SJCRH30 (cell line): ENCODE data around the gene UTS2. TPM values are rescaled to one million over a fixed set of nuclear protein-coding genes. Genes with fewer than 3 reads are reported as not detected.

Experiments
- DNase-seq, 2 experiments: peaks; one replicate each; pipeline ENCODE4 v3.0.0-alpha.2; 2015 to 2020
- H3K27ac ChIP-seq: fragments of 250-450 bp; sonication (Bioruptor Pico); 2 replicates; pipeline ENCODE4 v1.5.1; 2020; ENCODE audit warnings: mild to moderate bottlenecking, moderate library complexity
- H3K27me3 ChIP-seq: fragments of 250-450 bp; sonication (Bioruptor Pico); 2 replicates; pipeline ENCODE4 v1.5.1; 2020; ENCODE audit warnings: mild to moderate bottlenecking, moderate library complexity
- H3K36me3 ChIP-seq: fragments of 250-450 bp; sonication (Bioruptor Pico); 2 replicates; pipeline ENCODE4 v1.5.1; 2020; ENCODE audit warnings: mild to moderate bottlenecking, moderate library complexity
- H3K4me1 ChIP-seq: fragments of 250-450 bp; sonication (Bioruptor Pico); 2 replicates; pipeline ENCODE4 v1.5.1; 2020; ENCODE audit warnings: mild to moderate bottlenecking, moderate library complexity
- H3K4me3 ChIP-seq: fragments of 250-450 bp; sonication (Bioruptor Pico); 2 replicates; pipeline ENCODE4 v1.5.1; 2020; ENCODE audit warnings: mild to moderate bottlenecking, moderate library complexity
- H3K9me3 ChIP-seq: fragments of 250-450 bp; sonication (Bioruptor Pico); replicated peaks from 2 replicates; pipeline ENCODE4 v1.5.1; 2020; ENCODE audit warnings: mild to moderate bottlenecking, moderate library complexity
- total RNA-seq: library from RNA; depleted of rRNA; stranded (reverse); fragments of >200 nt; shearing (Covaris generic); gene quantifications from 2 replicates; pipeline ENCODE4 v1.2.3, GENCODE V29; 2014; rRNA removed

UTS2 gene, protein sequence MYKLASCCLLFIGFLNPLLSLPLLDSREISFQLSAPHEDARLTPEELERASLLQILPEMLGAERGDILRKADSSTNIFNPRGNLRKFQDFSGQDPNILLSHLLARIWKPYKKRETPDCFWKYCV
- total RNA-seq: not detected in 2 replicates

DNA sequence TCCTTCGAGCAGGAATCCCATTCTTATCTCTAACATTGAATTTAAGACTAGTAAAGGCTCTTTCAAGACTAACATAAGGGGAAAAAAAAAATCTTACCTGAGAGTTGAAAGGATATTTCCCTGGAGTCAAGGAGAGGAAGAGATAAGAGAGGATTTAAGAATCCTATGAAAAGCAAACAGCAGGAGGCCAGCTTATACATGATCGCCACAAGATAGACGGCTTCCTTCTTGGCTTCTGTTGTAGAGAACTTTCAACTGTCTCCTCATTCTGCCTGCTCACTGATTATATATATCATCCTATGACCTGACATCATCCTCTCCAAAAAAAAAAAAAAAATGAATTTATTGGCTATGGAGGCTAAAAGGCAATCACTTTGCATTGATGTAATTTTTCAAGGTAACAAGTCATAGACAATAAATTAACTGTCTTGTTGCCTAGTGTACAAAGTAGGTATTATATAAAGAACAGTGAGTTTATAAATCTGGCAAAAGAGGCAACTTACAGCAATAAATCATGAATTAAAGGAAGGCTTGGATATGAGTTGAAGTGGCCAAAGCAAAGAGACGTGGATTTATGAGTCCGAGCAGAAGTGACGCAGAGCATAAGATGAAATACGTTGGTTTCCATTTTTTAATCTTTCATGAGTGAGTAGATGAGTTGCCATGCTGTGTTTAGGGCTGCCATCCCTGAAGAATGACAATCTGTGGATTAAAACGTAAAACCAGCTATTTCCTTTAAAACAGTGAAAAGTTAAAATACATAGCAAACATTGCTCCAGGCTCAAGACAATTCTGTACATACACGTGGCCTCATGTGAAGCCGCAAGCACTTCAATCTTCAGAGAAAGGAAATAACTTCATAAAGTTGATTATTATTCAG is at the start of gene UTS2:
TSS of gene UTS2 (minus strand) at position 262 of the 880 bp plus-strand sequence. CDS start at position 200, 62 bp downstream.
- Histone ChIP-seq H3K4me3 (no peak within 1 kb of the TSS), H3K27me3 (0 out of 2 replicates have a peak, but pooled peaks cover 3% of the 10 kb centered on the region), H3K27ac (no peak within 1 kb of the TSS), H3K4me1 (no peaks in the 10 kb centered on the region), H3K36me3 (no peaks in the 10 kb centered on the region), H3K9me3 (no peaks in the 10 kb centered on the region; the same call in 1 of the 2 replicates)
- no peak for DNase-seq

DNA sequence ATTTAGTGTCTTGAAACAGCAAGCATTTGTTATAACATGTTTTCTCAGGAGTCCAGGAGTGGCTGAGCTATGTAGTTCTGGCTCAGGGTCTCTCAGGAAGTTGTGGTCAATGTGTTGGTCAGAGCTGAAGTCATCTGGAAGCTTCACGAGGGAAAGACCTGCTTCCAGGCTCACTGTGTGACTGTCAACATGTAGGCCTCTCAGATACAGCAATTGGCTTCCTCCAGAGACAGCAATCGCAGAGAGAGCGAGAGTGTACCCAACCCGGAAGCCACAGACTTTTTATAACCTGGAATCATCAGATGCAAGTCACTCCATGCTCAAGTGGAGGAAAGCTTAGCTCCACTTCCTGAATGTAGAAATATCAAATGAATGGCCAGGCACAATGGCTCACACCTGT is 46.9 kb upstream of the UTS2 start:
- Histone ChIP-seq H3K9me3 (peaks cover 7% of the 10 kb centered on the region; the same call in 1 of the 2 replicates), H3K4me1 (no peaks in the 10 kb centered on the region), H3K27me3 (peaks cover 7% of the 10 kb centered on the region; the same call in 1 of the 2 replicates), H3K36me3 (no peaks in the 10 kb centered on the region), H3K27ac (no peak overlapping the region), H3K4me3 (no peak overlapping the region)
- DNase-seq: no peak

DNA sequence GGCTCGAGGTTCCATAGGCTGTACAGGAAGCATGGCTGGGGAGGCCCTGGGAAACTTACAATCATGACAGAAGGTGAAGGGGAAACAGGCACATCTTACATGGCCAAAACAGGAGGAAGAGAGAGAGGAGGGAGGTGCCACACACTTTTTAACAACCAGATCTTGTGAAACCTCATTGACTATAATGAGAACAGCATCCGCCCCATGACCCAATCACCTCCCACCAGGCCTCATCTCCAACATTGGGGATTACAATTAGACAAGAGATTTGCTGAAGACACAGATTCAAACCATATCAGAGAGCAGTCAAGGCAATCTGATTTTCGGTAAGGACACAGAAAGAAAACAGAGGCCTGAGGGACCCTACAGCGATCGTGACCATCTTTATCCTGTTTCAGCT is 46.1 kb upstream of the UTS2 start:
- Histone ChIP-seq H3K9me3 (peaks cover 7% of the 10 kb centered on the region; the same call in 1 of the 2 replicates), H3K4me1 (no peaks in the 10 kb centered on the region), H3K36me3 (no peaks in the 10 kb centered on the region), H3K4me3 (no peak overlapping the region), H3K27me3 (peaks cover 7% of the 10 kb centered on the region; the same call in 1 of the 2 replicates), H3K27ac (no peak overlapping the region)
- DNase-seq: no peak

DNA sequence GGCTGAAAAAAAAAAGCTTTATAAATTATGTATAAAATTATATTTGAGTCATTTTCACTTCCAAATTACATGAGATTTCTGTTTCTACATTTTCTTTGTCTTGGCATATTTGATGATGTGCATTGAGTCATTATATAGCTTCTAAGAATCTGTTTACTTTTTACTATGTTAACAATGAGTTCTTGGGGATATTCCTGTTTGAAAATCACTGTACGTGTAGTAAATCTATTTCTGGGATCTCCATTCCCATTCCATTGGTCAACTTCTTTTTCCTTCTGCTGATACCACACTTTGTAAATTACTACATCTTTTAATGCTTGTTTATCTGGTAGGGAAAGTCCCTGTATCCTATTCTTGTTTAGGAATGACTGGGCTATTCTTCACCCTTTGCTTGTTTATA is 44.1 kb upstream of the UTS2 start:
- no peak overlapping the region for H3K27ac ChIP-seq
- H3K4me1 ChIP-seq: no peaks in the 10 kb centered on the region
- H3K36me3 ChIP-seq: no peaks in the 10 kb centered on the region
- H3K9me3 ChIP-seq: peaks cover 7% of the 10 kb centered on the region; the same call in 1 of the 2 replicates
- no peaks in the 10 kb centered on the region; the same call in 1 of the 2 replicates for H3K27me3 ChIP-seq
- DNase-seq: no peak
- no peak overlapping the region for H3K4me3 ChIP-seq

DNA sequence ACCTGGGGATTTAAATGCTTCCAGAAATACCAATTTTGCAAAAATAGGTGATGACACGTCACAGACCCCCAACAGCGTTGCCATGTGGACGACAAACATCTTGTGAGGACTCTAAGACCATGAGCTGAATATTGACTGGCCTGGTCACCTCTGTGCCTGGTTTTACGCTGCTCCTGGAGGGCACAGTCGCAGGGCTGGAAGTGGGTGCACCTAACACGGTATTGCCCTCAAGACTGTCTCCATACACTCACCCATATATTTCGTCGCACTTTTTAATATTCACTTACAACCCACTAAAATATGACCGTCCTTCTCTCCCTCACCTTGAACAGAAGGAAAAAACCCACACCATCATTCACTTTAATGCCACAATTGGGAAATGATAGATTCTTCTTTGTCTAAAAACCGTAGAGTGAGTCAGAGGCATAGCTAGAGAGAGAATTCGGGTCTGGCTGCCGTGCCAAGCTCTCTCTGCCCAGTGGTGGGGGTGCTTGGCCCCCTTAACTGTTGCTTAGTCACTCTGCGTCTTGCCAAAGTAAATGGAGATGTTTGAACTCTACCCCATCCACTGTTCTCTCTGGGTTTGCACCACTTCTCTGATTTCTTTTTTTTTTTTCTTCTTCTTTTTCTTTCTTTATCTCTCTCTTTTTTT is 40.8 kb upstream of the UTS2 start:
- H3K36me3 ChIP-seq: no peaks in the 10 kb centered on the region
- H3K4me3 ChIP-seq: no peak overlapping the region
- no peak overlapping the region for H3K27ac ChIP-seq
- H3K27me3 ChIP-seq: no peaks in the 10 kb centered on the region
- no peaks in the 10 kb centered on the region for H3K4me1 ChIP-seq
- peaks cover 10% of the 10 kb centered on the region; the same call in 1 of the 2 replicates for H3K9me3 ChIP-seq
- DNase-seq: no peak

DNA sequence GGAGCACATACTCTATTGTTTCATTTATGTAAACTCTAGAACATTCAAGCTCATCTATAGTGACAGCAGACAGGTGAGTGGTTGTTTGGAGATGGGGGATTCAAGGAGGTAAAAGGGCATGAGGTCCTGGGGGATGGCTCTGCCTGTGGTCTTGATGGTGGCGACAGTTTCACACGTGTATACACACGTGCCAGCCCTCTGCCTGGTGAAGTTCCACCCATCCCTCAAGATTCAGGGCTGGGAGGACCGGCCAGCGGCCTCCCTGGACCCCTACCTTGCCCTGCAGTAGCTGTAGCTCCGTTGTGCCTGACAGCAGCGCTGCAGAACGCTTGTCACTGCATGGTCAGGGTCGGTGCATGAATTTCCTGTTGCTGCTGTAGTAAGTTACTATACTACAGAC is 38.9 kb upstream of the UTS2 start:
- peaks cover 7% of the 10 kb centered on the region; the same call in 1 of the 2 replicates for H3K9me3 ChIP-seq
- H3K27me3 ChIP-seq: 0 out of 2 replicates have a peak, but pooled peaks cover 3% of the 10 kb centered on the region
- H3K36me3 ChIP-seq: no peaks in the 10 kb centered on the region
- H3K4me3 ChIP-seq: no peak overlapping the region
- DNase-seq: no peak
- no peaks in the 10 kb centered on the region for H3K4me1 ChIP-seq
- no peak overlapping the region for H3K27ac ChIP-seq

DNA sequence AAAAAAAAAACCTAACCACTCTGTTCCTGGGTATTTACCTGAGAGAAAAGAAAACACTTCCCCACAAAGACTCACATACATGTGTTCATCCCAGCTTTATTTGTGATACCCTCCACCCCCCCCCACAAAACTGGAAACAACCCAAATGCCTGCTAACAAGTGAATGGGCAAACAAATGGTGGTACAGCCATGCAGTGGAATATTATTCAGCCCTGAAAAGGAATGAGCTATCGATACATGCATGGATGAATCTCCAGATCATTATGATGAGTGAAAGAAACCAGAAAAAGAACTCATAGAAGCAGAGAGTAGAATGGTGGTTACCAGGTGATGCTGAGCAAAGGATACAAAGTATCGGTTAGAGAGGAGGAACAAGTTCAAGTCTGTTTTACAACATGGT is 38.0 kb upstream of the UTS2 start:
- H3K27me3 ChIP-seq: 0 out of 2 replicates have a peak, but pooled peaks cover 3% of the 10 kb centered on the region
- peaks cover 7% of the 10 kb centered on the region; the same call in 1 of the 2 replicates for H3K9me3 ChIP-seq
- no peak overlapping the region for H3K4me3 ChIP-seq
- DNase-seq: no peak
- no peaks in the 10 kb centered on the region for H3K4me1 ChIP-seq
- H3K36me3 ChIP-seq: no peaks in the 10 kb centered on the region
- H3K27ac ChIP-seq: no peak overlapping the region

DNA sequence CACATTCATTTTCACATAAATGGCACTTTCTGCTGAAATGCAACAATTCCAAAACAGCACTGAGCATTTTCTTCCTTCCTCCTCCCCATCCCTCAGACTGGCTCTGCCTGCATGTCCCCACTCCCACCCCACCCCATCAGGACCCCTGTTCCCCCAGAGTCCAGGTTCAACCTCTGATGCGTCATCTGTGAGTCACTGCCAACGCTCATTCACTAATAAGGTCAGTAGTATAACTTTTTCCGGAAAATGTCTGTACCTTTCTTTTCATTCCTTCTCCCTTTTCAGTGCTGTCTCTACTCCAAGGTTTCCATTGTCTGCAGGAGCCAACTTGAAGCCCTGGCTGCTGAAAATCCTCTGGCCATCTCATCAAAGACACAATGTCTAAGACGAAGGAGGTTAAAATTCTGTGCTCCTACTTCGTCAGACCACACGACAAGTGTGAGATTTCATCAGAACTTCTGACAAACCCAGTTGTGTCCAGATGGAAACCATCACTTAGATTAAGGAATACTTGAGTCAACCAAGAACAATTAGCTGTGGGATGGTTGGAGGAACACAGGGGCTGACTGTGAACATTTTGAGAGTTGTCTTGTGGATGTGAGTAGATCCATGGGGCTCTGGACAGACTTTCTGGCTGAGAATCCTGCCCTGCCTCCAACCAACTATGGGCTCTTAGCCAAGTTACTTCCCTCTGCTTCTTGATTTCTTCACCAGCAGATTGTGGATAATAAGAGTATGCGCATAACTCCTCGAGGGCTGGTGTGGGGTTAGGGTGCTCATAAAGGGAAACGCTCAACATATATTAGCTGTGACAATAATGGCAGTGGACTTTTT is 35.6 kb upstream of the UTS2 start:
- H3K27me3 ChIP-seq: 0 out of 2 replicates have a peak, but pooled peaks cover 3% of the 10 kb centered on the region
- H3K36me3 ChIP-seq: no peaks in the 10 kb centered on the region
- DNase-seq: no peak
- H3K4me3 ChIP-seq: no peak overlapping the region
- H3K27ac ChIP-seq: no peak overlapping the region
- H3K4me1 ChIP-seq: no peaks in the 10 kb centered on the region
- 0 out of 2 replicates have a peak, but pooled peaks cover 3% of the 10 kb centered on the region for H3K9me3 ChIP-seq

DNA sequence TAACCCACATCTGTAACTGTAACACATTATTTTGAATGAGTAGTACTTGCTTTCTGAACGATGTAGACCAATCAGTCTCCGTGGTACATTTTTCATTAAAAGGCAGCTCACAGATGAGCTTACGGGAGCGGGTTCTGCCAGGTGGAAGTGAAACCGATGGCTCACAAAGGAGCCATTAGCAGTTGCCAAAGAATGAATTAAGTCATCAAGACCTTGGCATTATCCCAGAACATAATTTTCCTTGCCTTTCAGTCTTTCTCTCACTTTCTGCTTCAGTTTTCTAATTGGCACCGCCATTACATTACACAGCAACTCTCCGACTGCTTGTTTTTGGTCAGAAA is 33.5 kb upstream of the UTS2 start:
- Histone ChIP-seq H3K27me3 (0 out of 2 replicates have a peak, but pooled peaks cover 3% of the 10 kb centered on the region), H3K4me1 (no peaks in the 10 kb centered on the region), H3K27ac (no peak overlapping the region), H3K36me3 (no peaks in the 10 kb centered on the region), H3K9me3 (0 out of 2 replicates have a peak, but pooled peaks cover 3% of the 10 kb centered on the region), H3K4me3 (no peak overlapping the region)
- DNase-seq: no peak

DNA sequence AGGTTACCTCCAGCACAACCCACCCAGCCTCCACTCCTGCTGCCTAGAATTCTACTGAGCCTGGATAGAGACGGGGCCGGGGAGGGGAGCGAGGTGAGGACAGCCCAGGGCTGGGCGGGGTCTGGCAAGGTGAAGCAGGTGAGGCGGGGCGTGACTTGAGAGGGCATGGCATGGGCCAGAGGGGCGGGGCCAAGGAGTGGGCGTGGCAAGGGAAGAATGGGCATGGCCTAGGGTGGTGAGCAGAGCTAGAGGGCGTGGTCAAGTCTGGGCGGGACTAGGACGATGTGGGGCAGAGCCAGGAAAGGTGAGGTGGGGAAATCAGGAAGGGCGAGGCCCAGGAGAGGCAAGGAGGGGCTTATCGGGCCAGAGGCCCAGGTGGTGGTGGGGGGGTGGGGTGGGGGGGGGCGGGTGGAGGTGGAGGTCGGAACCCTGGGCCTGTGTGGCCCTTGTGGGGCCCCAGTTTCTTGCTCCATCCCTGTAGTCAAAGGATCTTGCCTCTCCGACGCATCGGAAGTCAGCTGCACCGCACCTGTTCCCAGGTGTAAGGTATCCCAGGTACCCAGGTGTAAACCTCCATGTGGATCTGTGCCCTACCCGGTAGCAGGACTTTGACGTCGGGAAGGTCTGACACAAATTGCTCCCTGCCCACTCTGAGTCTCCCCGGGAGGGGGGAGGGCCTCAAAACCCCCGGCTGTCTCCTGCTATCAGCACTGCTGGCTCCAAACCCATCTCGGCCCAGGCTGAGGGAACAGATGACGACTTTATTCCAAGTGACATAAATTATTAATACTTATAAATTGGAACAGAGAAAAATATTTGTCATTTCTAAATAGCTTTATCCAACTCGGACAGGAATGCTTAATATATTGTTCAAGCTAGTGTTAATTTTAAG is 32.9 kb upstream of the UTS2 start:
- peak; percentile 13 to 16 for DNase-seq
- no peak overlapping the region for H3K27ac ChIP-seq
- 0 out of 2 replicates have a peak, but pooled peaks cover 3% of the 10 kb centered on the region for H3K27me3 ChIP-seq
- H3K36me3 ChIP-seq: no peaks in the 10 kb centered on the region
- no peaks in the 10 kb centered on the region for H3K4me1 ChIP-seq
- no peaks in the 10 kb centered on the region for H3K9me3 ChIP-seq
- no peak overlapping the region for H3K4me3 ChIP-seq

DNA sequence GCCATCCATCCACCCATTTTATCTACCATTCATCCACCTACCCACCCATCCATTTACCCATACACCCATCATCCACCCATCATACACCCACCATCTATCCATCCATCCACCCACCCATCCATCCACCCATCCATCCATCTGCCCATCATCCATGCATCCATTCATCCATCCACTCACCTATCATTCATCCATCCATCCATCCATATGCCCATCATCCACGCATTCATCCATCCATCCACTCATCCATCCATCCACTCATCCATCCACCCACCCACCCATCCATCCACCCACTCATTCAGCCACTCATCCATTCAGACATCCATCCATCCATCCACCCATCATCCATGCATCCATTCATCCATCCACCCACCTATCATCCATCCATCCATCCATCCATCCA is 31.9 kb upstream of the UTS2 start:
- no peak for DNase-seq
- Histone ChIP-seq H3K27me3 (0 out of 2 replicates have a peak, but pooled peaks cover 3% of the 10 kb centered on the region), H3K36me3 (no peaks in the 10 kb centered on the region), H3K4me3 (no peak overlapping the region), H3K27ac (no peak overlapping the region), H3K9me3 (no peaks in the 10 kb centered on the region), H3K4me1 (no peaks in the 10 kb centered on the region)

DNA sequence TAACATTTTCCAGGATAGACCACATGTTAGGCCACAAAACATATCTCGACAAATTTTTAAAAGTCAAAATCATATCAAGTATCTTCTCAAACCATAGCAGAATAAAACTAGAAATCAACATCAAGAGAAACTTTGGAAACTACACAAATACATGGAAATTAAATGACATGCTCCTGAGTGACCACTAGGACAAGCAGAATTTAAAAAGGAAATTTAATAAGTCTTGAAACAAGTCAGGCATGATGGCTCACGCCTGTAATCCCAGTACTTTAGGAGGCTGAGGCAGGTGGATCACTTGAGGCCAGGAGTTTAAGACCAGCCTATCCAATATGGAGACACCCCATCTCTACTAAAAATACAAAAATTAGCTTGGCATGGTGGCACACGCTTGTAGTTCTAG is 26.4 kb upstream of the UTS2 start:
- H3K27ac ChIP-seq: no peak overlapping the region
- H3K9me3 ChIP-seq: peaks cover 8% of the 10 kb centered on the region; the same call in 1 of the 2 replicates
- H3K27me3 ChIP-seq: no peaks in the 10 kb centered on the region
- no peaks in the 10 kb centered on the region for H3K4me1 ChIP-seq
- H3K4me3 ChIP-seq: no peak overlapping the region
- no peaks in the 10 kb centered on the region for H3K36me3 ChIP-seq
- DNase-seq: no peak

DNA sequence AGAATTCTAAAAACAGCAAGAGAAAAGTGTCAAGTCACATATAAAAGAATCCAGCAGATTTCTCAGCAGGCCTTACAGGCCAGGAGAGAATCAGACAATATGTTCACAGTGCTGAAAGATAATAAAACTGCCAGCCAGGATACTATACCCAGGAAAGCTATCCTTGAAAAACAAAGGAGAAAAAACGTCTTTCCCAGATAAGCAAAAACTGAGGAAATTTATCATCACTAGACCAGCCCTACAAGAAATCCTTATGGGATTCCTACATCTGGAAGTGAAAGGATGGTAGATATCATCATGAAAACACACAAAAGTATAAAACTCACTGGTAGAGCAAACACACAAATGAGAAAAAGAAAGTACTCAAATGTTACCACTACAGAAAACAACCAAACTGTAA is 25.2 kb upstream of the UTS2 start:
- no peaks in the 10 kb centered on the region for H3K27me3 ChIP-seq
- H3K4me3 ChIP-seq: no peak overlapping the region
- H3K4me1 ChIP-seq: no peaks in the 10 kb centered on the region
- H3K36me3 ChIP-seq: no peaks in the 10 kb centered on the region
- DNase-seq: no peak
- no peak overlapping the region for H3K27ac ChIP-seq
- H3K9me3 ChIP-seq: peaks cover 8% of the 10 kb centered on the region; the same call in 1 of the 2 replicates
